Testis (tissue), 2 donors: Measurements from ENCODE around the gene CHEK2.

Experiments used
- POLR2A ChIP-seq: fragments of 450-650 bp; IDR thresholded peaks from one replicate; pipeline ENCODE4 v1.6.1; 2017; ENCODE audit warnings: antibody characterized with exemption, mild to moderate bottlenecking, moderate library complexity
- TF ChIP-seq, protein P1 (sequence below), 3 experiments: fragments of 450-650 bp in 2 of 3; fragments of 200-600 bp in 1 of 3; sonication (generic) in 1 of 3; IDR thresholded peaks; one replicate each; pipeline ENCODE4 v1.5.1; 2016 to 2019; ENCODE audit warnings: antibody characterized with exemption in 3 of 3, mild to moderate bottlenecking in 2 of 3, moderate library complexity in 1 of 3

DNA sequence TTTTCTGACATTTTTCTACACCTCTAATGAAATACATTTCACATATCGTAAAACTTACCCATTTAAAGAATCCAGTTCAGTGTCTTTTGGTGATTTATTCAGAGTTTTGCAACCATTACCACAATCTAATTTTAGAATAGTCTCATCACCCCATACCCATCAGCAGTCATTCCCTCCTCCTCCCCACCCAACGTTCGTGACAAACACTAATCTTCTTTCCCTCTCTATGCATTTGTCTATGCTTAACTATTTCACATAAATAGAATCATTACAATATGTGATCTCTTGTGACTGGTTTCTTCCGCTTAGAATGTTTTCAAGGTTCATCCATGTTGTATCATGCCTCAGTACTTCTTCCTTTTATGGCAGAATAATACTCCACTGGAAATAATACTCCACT lies 71.5 kb downstream of the CHEK2 start:
- TF ChIP-seq, protein P1, sequence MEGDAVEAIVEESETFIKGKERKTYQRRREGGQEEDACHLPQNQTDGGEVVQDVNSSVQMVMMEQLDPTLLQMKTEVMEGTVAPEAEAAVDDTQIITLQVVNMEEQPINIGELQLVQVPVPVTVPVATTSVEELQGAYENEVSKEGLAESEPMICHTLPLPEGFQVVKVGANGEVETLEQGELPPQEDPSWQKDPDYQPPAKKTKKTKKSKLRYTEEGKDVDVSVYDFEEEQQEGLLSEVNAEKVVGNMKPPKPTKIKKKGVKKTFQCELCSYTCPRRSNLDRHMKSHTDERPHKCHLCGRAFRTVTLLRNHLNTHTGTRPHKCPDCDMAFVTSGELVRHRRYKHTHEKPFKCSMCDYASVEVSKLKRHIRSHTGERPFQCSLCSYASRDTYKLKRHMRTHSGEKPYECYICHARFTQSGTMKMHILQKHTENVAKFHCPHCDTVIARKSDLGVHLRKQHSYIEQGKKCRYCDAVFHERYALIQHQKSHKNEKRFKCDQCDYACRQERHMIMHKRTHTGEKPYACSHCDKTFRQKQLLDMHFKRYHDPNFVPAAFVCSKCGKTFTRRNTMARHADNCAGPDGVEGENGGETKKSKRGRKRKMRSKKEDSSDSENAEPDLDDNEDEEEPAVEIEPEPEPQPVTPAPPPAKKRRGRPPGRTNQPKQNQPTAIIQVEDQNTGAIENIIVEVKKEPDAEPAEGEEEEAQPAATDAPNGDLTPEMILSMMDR (IDR thresholded peaks at IDR 0.05) = no peak
- no peak for TF ChIP-seq POLR2A
